Endothelial cell of umbilical vein (primary cell): ENCODE data around the gene CPLX1. TPM values are rescaled to one million over a fixed set of nuclear protein-coding genes. Genes with fewer than 3 reads are reported as not detected.
"Not testable (repeated sequence)": the region's sequence is repeated elsewhere in the genome, so short reads cannot be mapped to it uniquely, and the experiment has no call there.

Source experiments
- BruUV-seq: library from RNA; stranded (reverse); fragments of 400-500 nt; replicated peaks from 2 replicates; lab custom pipeline; 2021; lab: Mats Ljungman, UMichigan
- CTCF ChIA-PET: fragments of 300-600, 350-600 bp; sonication (Branson Sonifier 250); formaldehyde crosslinking; loops from one replicate; lab custom pipeline; 2021; ENCODE audit warnings: antibody characterized with exemption, inconsistent platforms; lab: Charles Lee
- POLR2A ChIA-PET: fragments of 300-600, 350-600 bp; sonication (Branson Sonifier 250); formaldehyde crosslinking; loops from one replicate; lab custom pipeline; 2021; ENCODE audit warnings: antibody characterized with exemption, inconsistent platforms; lab: Charles Lee
- DNase-seq: peaks from one replicate; pipeline ENCODE4 v3.0.0-alpha.2; 2011; ENCODE audit warnings: low read depth, low spot score
- FAIRE-seq: peaks from 2 replicates; lab custom pipeline; 2011; peaks lifted over from hg19 to GRCh38; lab: Jason Lieb, UNC
- H2AFZ ChIP-seq: 2 replicates; pipeline ENCODE4 v1.6.0; 2012; ENCODE audit warnings: low read depth, low read length, control low read depth, inconsistent platforms
- H3K27ac ChIP-seq: 2 replicates; pipeline ENCODE4 v1.5.1; 2011; ENCODE audit warnings: low read depth, mild to moderate bottlenecking, control low read depth, low read length, moderate library complexity; ENCODE audit not compliant: insufficient read depth
- H3K27me3 ChIP-seq, 2 experiments: 2 replicates each; pipeline versions ENCODE4 v1.6.0 to v1.6.1; 2011; ENCODE audit warnings: low read length in 2 of 2, mixed read lengths in 1 of 2; ENCODE audit not compliant: control insufficient read depth in 2 of 2, insufficient read depth in 2 of 2
- H3K36me3 ChIP-seq, 2 experiments: 2 replicates in 1 of 2; 3 replicates in 1 of 2; pipeline ENCODE4 v1.5.1; 2011; ENCODE audit warnings: low read length in 2 of 2, mild to moderate bottlenecking in 1 of 2, moderate library complexity in 1 of 2; ENCODE audit not compliant: control insufficient read depth in 2 of 2, insufficient read depth in 2 of 2; ENCODE audit errors: extremely low read depth in 1 of 2
- H3K4me1 ChIP-seq: 3 replicates; pipeline ENCODE4 v1.5.1; 2011; ENCODE audit warnings: mild to moderate bottlenecking, low read length; ENCODE audit not compliant: control insufficient read depth, insufficient read depth; ENCODE audit errors: extremely low read depth
- H3K4me2 ChIP-seq: 2 replicates; pipeline ENCODE4 v1.6.1; 2011; ENCODE audit warnings: low read length, control low read depth, mixed read lengths; ENCODE audit not compliant: insufficient read depth
- H3K4me3 ChIP-seq, 3 experiments: fragments of 200-600 bp in 1 of 3; sonication (generic), shearing (Covaris generic) in 1 of 3; replicated peaks in 1 of 3; 2 replicates each; pipeline ENCODE4 v1.5.1; 2011 to 2016; ENCODE audit warnings: control low read depth in 3 of 3, low read length in 3 of 3, mild to moderate bottlenecking in 2 of 3, inconsistent platforms in 1 of 3, low read depth in 1 of 3, moderate library complexity in 1 of 3; ENCODE audit not compliant: insufficient read depth in 1 of 3
- H3K79me2 ChIP-seq: 2 replicates; pipeline ENCODE4 v1.6.0; 2012; ENCODE audit warnings: low read length, inconsistent platforms; ENCODE audit not compliant: control insufficient read depth, insufficient read depth
- H3K9ac ChIP-seq: replicated peaks from 2 replicates; pipeline ENCODE3; 2011; ENCODE audit warnings: low read length, control low read depth; ENCODE audit not compliant: insufficient read depth; ENCODE audit errors: extremely low read depth
- H3K9me1 ChIP-seq: replicated peaks from 3 replicates; pipeline ENCODE4 v1.6.0; 2011; ENCODE audit warnings: mild to moderate bottlenecking, low read length; ENCODE audit not compliant: control insufficient read depth, insufficient read depth; ENCODE audit errors: extremely low read depth
- H3K9me3 ChIP-seq: replicated peaks from 2 replicates; pipeline ENCODE4 v1.5.1; 2012; ENCODE audit warnings: low read length, inconsistent platforms; ENCODE audit not compliant: control insufficient read depth, insufficient read depth
- H4K20me1 ChIP-seq: replicated peaks from 2 replicates; pipeline ENCODE3; 2011; ENCODE audit warnings: mild to moderate bottlenecking, low read length; ENCODE audit not compliant: control insufficient read depth, insufficient read depth; ENCODE audit errors: extremely low read depth
- FOS ChIP-seq: IDR thresholded peaks from 2 replicates; pipeline ENCODE4 v1.6.1; 2011; ENCODE audit warnings: mild to moderate bottlenecking, low read length, moderate library complexity, borderline replicate concordance; ENCODE audit not compliant: insufficient read depth
- GATA2 ChIP-seq: IDR thresholded peaks from 2 replicates; pipeline ENCODE4 v1.7.0; 2011; ENCODE audit warnings: low read depth, mild to moderate bottlenecking, moderate library complexity, mixed read lengths, low read length; ENCODE audit not compliant: insufficient read length, insufficient read depth
- JUN ChIP-seq: IDR thresholded peaks from 2 replicates; pipeline ENCODE4 v1.6.1; 2011; ENCODE audit warnings: borderline replicate concordance, low read depth; ENCODE audit not compliant: insufficient read length, insufficient read depth
- MAX ChIP-seq: IDR thresholded peaks from 2 replicates; pipeline ENCODE4 v1.6.1; 2011; ENCODE audit not compliant: insufficient read depth, insufficient read length
- MYC ChIP-seq: IDR thresholded peaks from one replicate; pipeline ENCODE4 v1.6.1; 2011; ENCODE audit warnings: mild to moderate bottlenecking, low read depth, low read length
- POLR2A ChIP-seq: IDR thresholded peaks from 2 replicates; pipeline ENCODE4 v1.6.1; 2012; ENCODE audit warnings: low read depth, mild to moderate bottlenecking, control low read depth, low read length
- dilution Hi-C: fragments of 300-500 bp; cut with MboI; formaldehyde crosslinking; loops from one replicate; pipeline ENCODE4 v1.15.0; 2019; ENCODE audit warnings: low sequenced_read_pairs; ENCODE audit not compliant: extremely low pct_ligation_motif_present
- intact Hi-C: fragments of 100-400 bp; cut with micrococcal nuclease; formaldehyde crosslinking; loops from one replicate; pipeline ENCODE4 v1.10.0; 2022
- polyA plus RNA-seq, 4 experiments: library from polyadenylated mRNA; depleted of rRNA in 3 of 4; stranded (reverse) in 3 of 4; unstranded in 1 of 4; fragments of >200 nt; gene quantifications; 2 replicates each; pipeline versions ENCODE4 v1.2.1 to v1.2.3, GENCODE V29; 2011 to 2012; ENCODE audit warnings: missing spikeins in 1 of 4
- total RNA-seq: library from RNA; stranded (reverse); gene quantifications from 2 replicates; pipeline ENCODE4 v1.2.3, GENCODE V29; 2021
- TF ChIP-seq, protein P1 (sequence below), 2 donors: IDR thresholded peaks; 1 replicate in 1 of 2; 2 replicates in 1 of 2; pipeline ENCODE4 v1.5.1; 2011; ENCODE audit warnings: low read length in 2 of 2, mild to moderate bottlenecking in 2 of 2, moderate library complexity in 2 of 2, control low read depth in 1 of 2, inconsistent platforms in 1 of 2, low read depth in 1 of 2; ENCODE audit not compliant: insufficient read depth in 1 of 2; ENCODE audit errors: extremely low read depth in 1 of 2

The CPLX1 gene
- total and polyA plus RNA-seq, 2 donors (not counting 3 experiments of a cell fraction or from before 2014, with no cell fraction given): 1.0 to 1.8 TPM

DNA sequence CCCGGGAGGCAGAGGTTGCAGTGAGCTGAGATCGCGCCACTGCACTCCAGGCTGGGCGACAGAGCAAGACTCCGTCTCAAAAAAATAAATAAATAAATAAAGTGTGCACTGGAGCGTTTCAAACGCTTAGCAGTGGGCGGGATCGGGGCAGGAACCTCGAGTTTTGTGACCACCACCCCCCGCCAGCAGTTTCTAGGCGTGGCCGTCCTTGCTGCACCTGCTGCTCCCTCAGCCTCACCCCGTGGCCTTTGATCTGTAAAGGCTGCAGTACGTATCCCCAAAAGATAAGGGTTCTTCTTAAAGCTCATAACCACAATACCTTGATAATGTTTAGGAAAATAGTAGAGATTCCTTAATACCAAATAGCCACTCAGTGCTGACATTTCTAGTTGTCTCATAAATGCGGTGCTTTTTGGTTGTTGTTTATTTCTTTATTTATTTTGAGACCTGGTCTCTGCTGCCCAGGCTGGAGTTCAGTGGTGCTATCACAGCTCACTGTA, 87.1 kb downstream of the CPLX1 start:
- Histone ChIP-seq H3K4me2 (no peak overlapping the region), H3K79me2 (no peaks in the 10 kb centered on the region), H3K9me3 (no peaks in the 10 kb centered on the region), H3K9ac (no peak overlapping the region), H3K9me1 (no peaks in the 10 kb centered on the region), H3K36me3 (peaks cover 13 to 41% of the 10 kb centered on the region in 2 experiments), H3K4me1 (no peaks in the 10 kb centered on the region), H3K27me3 (no peaks in the 10 kb centered on the region), H2AFZ (no peak overlapping the region), H4K20me1 (peaks cover 3% of the 10 kb centered on the region), H3K27ac (no peak overlapping the region), H3K4me3 (no peak overlapping the region)
- FAIRE-seq: no peak
- ChIA-PET CTCF (no interaction called here), POLR2A (no interaction called here)
- TF ChIP-seq POLR2A: no peak
- no peak for TF ChIP-seq MYC
- TF ChIP-seq GATA2: no peak
- no peak for TF ChIP-seq FOS
- no peak for TF ChIP-seq JUN
- TF ChIP-seq, protein P1, sequence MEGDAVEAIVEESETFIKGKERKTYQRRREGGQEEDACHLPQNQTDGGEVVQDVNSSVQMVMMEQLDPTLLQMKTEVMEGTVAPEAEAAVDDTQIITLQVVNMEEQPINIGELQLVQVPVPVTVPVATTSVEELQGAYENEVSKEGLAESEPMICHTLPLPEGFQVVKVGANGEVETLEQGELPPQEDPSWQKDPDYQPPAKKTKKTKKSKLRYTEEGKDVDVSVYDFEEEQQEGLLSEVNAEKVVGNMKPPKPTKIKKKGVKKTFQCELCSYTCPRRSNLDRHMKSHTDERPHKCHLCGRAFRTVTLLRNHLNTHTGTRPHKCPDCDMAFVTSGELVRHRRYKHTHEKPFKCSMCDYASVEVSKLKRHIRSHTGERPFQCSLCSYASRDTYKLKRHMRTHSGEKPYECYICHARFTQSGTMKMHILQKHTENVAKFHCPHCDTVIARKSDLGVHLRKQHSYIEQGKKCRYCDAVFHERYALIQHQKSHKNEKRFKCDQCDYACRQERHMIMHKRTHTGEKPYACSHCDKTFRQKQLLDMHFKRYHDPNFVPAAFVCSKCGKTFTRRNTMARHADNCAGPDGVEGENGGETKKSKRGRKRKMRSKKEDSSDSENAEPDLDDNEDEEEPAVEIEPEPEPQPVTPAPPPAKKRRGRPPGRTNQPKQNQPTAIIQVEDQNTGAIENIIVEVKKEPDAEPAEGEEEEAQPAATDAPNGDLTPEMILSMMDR (IDR thresholded peaks at IDR 0.05; ENCODE audit: extremely low read depth in 1 of 2, insufficient read depth in 1 of 2, low read depth in 1 of 2, low read length in 2 of 2): no peak
- TF ChIP-seq MAX: no peak
- dilution Hi-C loops (no loop called here), intact Hi-C loops (no loop called here)
- no TSS peak for BruUV-seq
- no peak for DNase-seq

- H3K4me1 ChIP-seq, H3K27ac ChIP-seq, CTCF ChIA-PET, FAIRE-seq, H3K79me2 ChIP-seq, H2AFZ ChIP-seq, H3K9ac ChIP-seq, dilution Hi-C loops, H3K27me3 ChIP-seq, H3K4me2 ChIP-seq, H4K20me1 ChIP-seq, BruUV-seq, H3K4me3 ChIP-seq, H3K9me3 ChIP-seq, intact Hi-C loops, H3K9me1 ChIP-seq, DNase-seq, POLR2A ChIA-PET: not testable (repeated sequence)
- H3K36me3 ChIP-seq: peaks cover 20 to 54% of the 10 kb centered on the region in 2 experiments
Measured at GRCh38 chr4:736561-736960, 89.4 kb downstream of the CPLX1 start.
